GM12878 (cell line): ENCODE data around the gene PCSK5. TPM values are rescaled to one million over a fixed set of nuclear protein-coding genes. Genes with fewer than 3 reads are reported as not detected.

Experiments used
- ATAC-seq: fragments of 200-7000 bp; cut with Tn5 transposase; 3 replicates; pipeline ENCODE4 v1.9.1; 2020; ENCODE audit warnings: mild to moderate bottlenecking, moderate library complexity
- BruUV-seq: library from RNA; stranded (reverse); fragments of 400-500 nt; replicated peaks from 2 replicates; lab custom pipeline; 2021; lab: Mats Ljungman, UMichigan
- CTCF ChIA-PET: fragments of 300-600 bp; sonication (Branson Sonifier 250); formaldehyde crosslinking; extraction: SDS; loops from one replicate; lab custom pipeline; 2021; ENCODE audit warnings: inconsistent platforms; lab: Yijun Ruan, JAX
- POLR2A ChIA-PET: fragments of 350-600 bp; formaldehyde crosslinking; extraction: SDS; loops from one replicate; lab custom pipeline; 2021; ENCODE audit warnings: inconsistent platforms; lab: Charles Lee
- RAD21 ChIA-PET: fragments of 300-600 bp; sonication (Branson Sonifier 250); formaldehyde crosslinking; loops from one replicate; lab custom pipeline; 2023; ENCODE audit warnings: antibody characterized with exemption; ENCODE audit not compliant: unreplicated experiment; lab: Charles Lee
- SMC1A ChIA-PET: fragments of 300-600 bp; sonication (Branson Sonifier 250); formaldehyde crosslinking; loops from one replicate; lab custom pipeline; 2023; ENCODE audit not compliant: unreplicated experiment, uncharacterized antibody; lab: Charles Lee
- DNase-seq: peaks from one replicate; pipeline ENCODE4 v3.0.0-alpha.2; 2011; ENCODE audit warnings: low read depth, low spot score
- FAIRE-seq: peaks from 3 replicates; lab custom pipeline; 2011; peaks lifted over from hg19 to GRCh38; lab: Jason Lieb, UNC
- H2AFZ ChIP-seq: 2 replicates; pipeline ENCODE4 v1.6.0; 2011; ENCODE audit warnings: low read depth, low read length, control low read depth; ENCODE audit not compliant: control insufficient read depth
- H3K27ac ChIP-seq: 2 replicates; pipeline ENCODE4 v1.5.1; 2011; ENCODE audit warnings: control low read depth; ENCODE audit not compliant: control insufficient read depth, insufficient read depth
- H3K27me3 ChIP-seq, 2 experiments: replicated peaks in 1 of 2; 2 replicates each; pipeline versions ENCODE4 v1.6.0 to v1.6.1; 2011; ENCODE audit warnings: low read length in 1 of 2; ENCODE audit not compliant: control insufficient read depth in 2 of 2, insufficient read depth in 2 of 2
- H3K36me3 ChIP-seq, 2 experiments: 2 replicates each; pipeline ENCODE4 v1.5.1; 2011; ENCODE audit warnings: low read length in 1 of 2; ENCODE audit not compliant: control insufficient read depth in 2 of 2, insufficient read depth in 2 of 2
- H3K4me1 ChIP-seq: 2 replicates; pipeline ENCODE4 v1.6.1; 2011; ENCODE audit warnings: mild to moderate bottlenecking, low read length, moderate library complexity, mixed read lengths; ENCODE audit not compliant: control insufficient read depth, insufficient read depth
- H3K4me2 ChIP-seq: 2 replicates; pipeline ENCODE4 v1.6.0; 2011; ENCODE audit warnings: control low read depth; ENCODE audit not compliant: control insufficient read depth, insufficient read depth
- H3K4me3 ChIP-seq: fragments of 200-600 bp; sonication (generic); 2 replicates; pipeline ENCODE4 v1.5.1; 2016
- H3K79me2 ChIP-seq: 2 replicates; pipeline ENCODE4 v1.6.0; 2011; ENCODE audit warnings: low read length; ENCODE audit not compliant: control insufficient read depth, insufficient read depth
- H3K9ac ChIP-seq: 2 replicates; pipeline ENCODE4 v1.8.0; 2011; ENCODE audit warnings: low read length, control low read depth, mixed read lengths; ENCODE audit not compliant: control insufficient read depth, insufficient read depth
- H3K9me3 ChIP-seq: replicated peaks from 3 replicates; pipeline ENCODE4 v1.5.1; 2011; ENCODE audit warnings: mild to moderate bottlenecking, low read length; ENCODE audit not compliant: control insufficient read depth, insufficient read depth
- H4K20me1 ChIP-seq: 2 replicates; pipeline ENCODE4 v1.6.0; 2011; ENCODE audit not compliant: control insufficient read depth, insufficient read depth
- CREM ChIP-seq: IDR thresholded peaks from 2 replicates; pipeline ENCODE4 v1.6.1; 2014; ENCODE audit warnings: antibody characterized with exemption, low read depth
- JUNB ChIP-seq: IDR thresholded peaks from 2 replicates; pipeline ENCODE4 v1.6.1; 2016; ENCODE audit warnings: antibody characterized with exemption, mild to moderate bottlenecking
- NFYB ChIP-seq: IDR thresholded peaks from 2 replicates; pipeline ENCODE4 v1.6.1; 2011; ENCODE audit warnings: low read depth, mild to moderate bottlenecking, low read length, improper control_type of control experiment, moderate library complexity; ENCODE audit not compliant: insufficient read depth
- NRF1 ChIP-seq: conservative IDR thresholded peaks from 2 replicates; pipeline ENCODE4 v1.6.1; 2011; ENCODE audit warnings: mild to moderate bottlenecking, low read depth, low read length, improper control_type of control experiment
- RBBP5 ChIP-seq: fragments of 200-600 bp; sonication (generic); conservative IDR thresholded peaks from 2 replicates; pipeline ENCODE4 v1.6.1; 2016
- REST ChIP-seq: IDR thresholded peaks from 2 replicates; pipeline ENCODE4 v1.6.1; 2012; ENCODE audit warnings: mild to moderate bottlenecking, low read depth, low read length
- RFX5 ChIP-seq: IDR thresholded peaks from 2 replicates; pipeline ENCODE4 v1.6.1; 2011; ENCODE audit warnings: low read depth, low read length, improper control_type of control experiment
- SMAD1 ChIP-seq: fragments of 450-650 bp; IDR thresholded peaks from 2 replicates; pipeline ENCODE4 v1.6.1; 2018; ENCODE audit warnings: mild to moderate bottlenecking, low read depth; ENCODE audit not compliant: partially characterized antibody
- TAF1 ChIP-seq: IDR thresholded peaks from 2 replicates; pipeline ENCODE4 v1.6.1; 2011; ENCODE audit warnings: mild to moderate bottlenecking, low read depth, low read length, borderline replicate concordance
- TARDBP ChIP-seq: IDR thresholded peaks from 2 replicates; pipeline ENCODE4 v1.6.1; 2016; ENCODE audit warnings: borderline replicate concordance
- WGBS: methylation state at CpG from one replicate; pipeline ENCODE4 v1.1.6; 2016; ENCODE audit warnings: low lambda C conversion rate; ENCODE audit not compliant: insufficient replicate concordance, insufficient coverage; ENCODE audit errors: missing lambda C conversion rate; 5-methylcytosine and 5-hydroxymethylcytosine counted together
- in situ Hi-C: fragments of 300-500 bp; cut with MboI; formaldehyde crosslinking; loops from 9 replicates; pipeline ENCODE4 v1.14.3; 2018; ENCODE audit warnings: mixed read lengths
- intact Hi-C: fragments of 100-400 bp; cut with micrococcal nuclease; formaldehyde crosslinking; loops from one replicate; pipeline ENCODE4 v1.14.2; 2022; ENCODE audit not compliant: unreplicated experiment
- polyA plus RNA-seq, 11 experiments: library from polyadenylated mRNA; depleted of rRNA in 4 of 11; unstranded in 6 of 11; stranded (reverse) in 5 of 11; fragments of >200 nt; fragmentation: Nextera tagmentation in 4 of 11; fragmentation: Illumina TruSeq in 1 of 11; extraction: Ambion mirVana in 4 of 11; extraction: Trizol in 1 of 11; gene quantifications; 1 replicate in 1 of 11; 2 replicates in 10 of 11; pipeline versions ENCODE4 v1.2.1 to v1.2.3, GENCODE V29; 2011 to 2016; ENCODE audit warnings: inconsistent platforms in 2 of 11, missing spikeins in 2 of 11, low read depth in 1 of 11
- total RNA-seq, 4 experiments: library from RNA; depleted of rRNA in 3 of 4; stranded (reverse); fragments of >200 nt in 3 of 4; fragmentation: Illumina TruSeq in 1 of 4; extraction: Trizol in 1 of 4; gene quantifications; 2 replicates each; pipeline versions ENCODE4 v1.2.1 to v1.2.3, GENCODE V29; 2013 to 2021
- TF ChIP-seq, protein P1 (sequence below): IDR thresholded peaks from 2 replicates; pipeline ENCODE4 v1.6.1; 2012; ENCODE audit warnings: improper control_type of control experiment, low read depth, low read length; ENCODE audit not compliant: insufficient replicate concordance
- TF ChIP-seq, protein P2 (sequence below): IDR thresholded peaks from 2 replicates; pipeline ENCODE4 v1.6.1; 2012; ENCODE audit warnings: low read length, inconsistent platforms
- TF ChIP-seq, protein P3 (sequence below): IDR thresholded peaks from 2 replicates; pipeline ENCODE4 v1.6.1; 2011; ENCODE audit warnings: low read depth, low read length, improper control_type of control experiment, borderline replicate concordance

Gene PCSK5
- total and polyA plus RNA-seq, 10 of the 15 experiments (the other 5 are each of a cell fraction or from before 2014, with no cell fraction given) = 0.01 to 0.13 (median 0.04) TPM; not detected in 3

- no peak for DNase-seq
- no peaks in the 10 kb centered on the region for H3K9me3 ChIP-seq
- ChIA-PET CTCF (no interaction called here), POLR2A (no interaction called here), RAD21 (no interaction called here), SMC1A (no interaction called here)
- in situ Hi-C loops = no loop called here
- no peaks in the 10 kb centered on the region for H4K20me1 ChIP-seq
- H3K27ac ChIP-seq = no peak overlapping the region
- no peaks in the 10 kb centered on the region for H3K79me2 ChIP-seq
- ATAC-seq = no peak
- no peak overlapping the region for H3K4me3 ChIP-seq
- WGBS = 30% methylated on average over 5 of the region's 5 CpGs
- no TSS peak for BruUV-seq
- no peak overlapping the region for H2AFZ ChIP-seq
- no peak for FAIRE-seq
- intact Hi-C loops = no loop called here
- no peaks in the 10 kb centered on the region for H3K36me3 ChIP-seq
- H3K4me2 ChIP-seq = no peak overlapping the region
- H3K4me1 ChIP-seq = no peaks in the 10 kb centered on the region
- no peaks in the 10 kb centered on the region for H3K27me3 ChIP-seq
- H3K9ac ChIP-seq = no peak overlapping the region
- TF ChIP-seq, protein P1, sequence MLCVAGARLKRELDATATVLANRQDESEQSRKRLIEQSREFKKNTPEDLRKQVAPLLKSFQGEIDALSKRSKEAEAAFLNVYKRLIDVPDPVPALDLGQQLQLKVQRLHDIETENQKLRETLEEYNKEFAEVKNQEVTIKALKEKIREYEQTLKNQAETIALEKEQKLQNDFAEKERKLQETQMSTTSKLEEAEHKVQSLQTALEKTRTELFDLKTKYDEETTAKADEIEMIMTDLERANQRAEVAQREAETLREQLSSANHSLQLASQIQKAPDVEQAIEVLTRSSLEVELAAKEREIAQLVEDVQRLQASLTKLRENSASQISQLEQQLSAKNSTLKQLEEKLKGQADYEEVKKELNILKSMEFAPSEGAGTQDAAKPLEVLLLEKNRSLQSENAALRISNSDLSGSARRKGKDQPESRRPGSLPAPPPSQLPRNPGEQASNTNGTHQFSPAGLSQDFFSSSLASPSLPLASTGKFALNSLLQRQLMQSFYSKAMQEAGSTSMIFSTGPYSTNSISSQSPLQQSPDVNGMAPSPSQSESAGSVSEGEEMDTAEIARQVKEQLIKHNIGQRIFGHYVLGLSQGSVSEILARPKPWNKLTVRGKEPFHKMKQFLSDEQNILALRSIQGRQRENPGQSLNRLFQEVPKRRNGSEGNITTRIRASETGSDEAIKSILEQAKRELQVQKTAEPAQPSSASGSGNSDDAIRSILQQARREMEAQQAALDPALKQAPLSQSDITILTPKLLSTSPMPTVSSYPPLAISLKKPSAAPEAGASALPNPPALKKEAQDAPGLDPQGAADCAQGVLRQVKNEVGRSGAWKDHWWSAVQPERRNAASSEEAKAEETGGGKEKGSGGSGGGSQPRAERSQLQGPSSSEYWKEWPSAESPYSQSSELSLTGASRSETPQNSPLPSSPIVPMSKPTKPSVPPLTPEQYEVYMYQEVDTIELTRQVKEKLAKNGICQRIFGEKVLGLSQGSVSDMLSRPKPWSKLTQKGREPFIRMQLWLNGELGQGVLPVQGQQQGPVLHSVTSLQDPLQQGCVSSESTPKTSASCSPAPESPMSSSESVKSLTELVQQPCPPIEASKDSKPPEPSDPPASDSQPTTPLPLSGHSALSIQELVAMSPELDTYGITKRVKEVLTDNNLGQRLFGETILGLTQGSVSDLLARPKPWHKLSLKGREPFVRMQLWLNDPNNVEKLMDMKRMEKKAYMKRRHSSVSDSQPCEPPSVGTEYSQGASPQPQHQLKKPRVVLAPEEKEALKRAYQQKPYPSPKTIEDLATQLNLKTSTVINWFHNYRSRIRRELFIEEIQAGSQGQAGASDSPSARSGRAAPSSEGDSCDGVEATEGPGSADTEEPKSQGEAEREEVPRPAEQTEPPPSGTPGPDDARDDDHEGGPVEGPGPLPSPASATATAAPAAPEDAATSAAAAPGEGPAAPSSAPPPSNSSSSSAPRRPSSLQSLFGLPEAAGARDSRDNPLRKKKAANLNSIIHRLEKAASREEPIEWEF = no peak
- TF ChIP-seq SMAD1 (no peak), NFYB (no peak), TARDBP (no peak), RFX5 (no peak), REST (no peak), JUNB (no peak), CREM (no peak), TAF1 (no peak), RBBP5 (no peak), NRF1 (no peak)
- TF ChIP-seq, protein P2, sequence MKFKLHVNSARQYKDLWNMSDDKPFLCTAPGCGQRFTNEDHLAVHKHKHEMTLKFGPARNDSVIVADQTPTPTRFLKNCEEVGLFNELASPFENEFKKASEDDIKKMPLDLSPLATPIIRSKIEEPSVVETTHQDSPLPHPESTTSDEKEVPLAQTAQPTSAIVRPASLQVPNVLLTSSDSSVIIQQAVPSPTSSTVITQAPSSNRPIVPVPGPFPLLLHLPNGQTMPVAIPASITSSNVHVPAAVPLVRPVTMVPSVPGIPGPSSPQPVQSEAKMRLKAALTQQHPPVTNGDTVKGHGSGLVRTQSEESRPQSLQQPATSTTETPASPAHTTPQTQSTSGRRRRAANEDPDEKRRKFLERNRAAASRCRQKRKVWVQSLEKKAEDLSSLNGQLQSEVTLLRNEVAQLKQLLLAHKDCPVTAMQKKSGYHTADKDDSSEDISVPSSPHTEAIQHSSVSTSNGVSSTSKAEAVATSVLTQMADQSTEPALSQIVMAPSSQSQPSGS = no peak
- TF ChIP-seq, protein P3, sequence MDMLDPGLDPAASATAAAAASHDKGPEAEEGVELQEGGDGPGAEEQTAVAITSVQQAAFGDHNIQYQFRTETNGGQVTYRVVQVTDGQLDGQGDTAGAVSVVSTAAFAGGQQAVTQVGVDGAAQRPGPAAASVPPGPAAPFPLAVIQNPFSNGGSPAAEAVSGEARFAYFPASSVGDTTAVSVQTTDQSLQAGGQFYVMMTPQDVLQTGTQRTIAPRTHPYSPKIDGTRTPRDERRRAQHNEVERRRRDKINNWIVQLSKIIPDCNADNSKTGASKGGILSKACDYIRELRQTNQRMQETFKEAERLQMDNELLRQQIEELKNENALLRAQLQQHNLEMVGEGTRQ = no peak
These were observed 13.4 kb downstream of the PCSK5 start for GRCh38 chr9:75903785-75904360.
